GM12891 (cell line): ENCODE measurements around the gene ATP6AP1.

Experiments
- PAX5 ChIP-seq: IDR thresholded peaks from 2 replicates; pipeline ENCODE4 v1.6.1; 2011; ENCODE audit warnings: low read length, moderate library complexity, mild to moderate bottlenecking; ENCODE audit not compliant: insufficient read depth, severe bottlenecking
- POLR2A ChIP-seq: IDR thresholded peaks from 2 replicates; pipeline ENCODE4 v1.6.1; 2011; ENCODE audit warnings: low read depth, low read length, control low read depth

DNA sequence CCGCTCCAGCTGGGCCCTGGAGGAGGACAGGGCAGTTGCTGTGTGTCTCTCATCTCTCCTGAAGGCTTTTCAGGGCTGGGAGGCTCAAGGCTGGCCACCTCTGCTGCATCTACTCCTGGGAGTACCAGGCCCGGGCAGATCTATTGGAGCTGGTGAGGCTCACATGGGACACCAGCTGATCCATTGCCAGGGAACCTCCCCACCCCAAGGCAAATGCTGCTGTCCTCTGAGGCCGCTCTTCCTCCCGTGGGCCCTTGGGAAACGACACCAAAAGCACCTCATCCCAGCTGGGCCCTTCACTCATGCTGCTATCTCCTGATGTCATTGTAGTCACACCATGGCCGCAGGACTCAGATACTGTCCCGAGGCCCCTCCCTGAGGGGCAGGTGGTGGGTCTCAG is 54.3 kb downstream of the ATP6AP1 start:
- TF ChIP-seq PAX5: no peak
- no peak for TF ChIP-seq POLR2A
